Heart left ventricle (tissue), 16 donors: ENCODE data around the gene KRTAP1-4. TPM values are rescaled to one million over a fixed set of nuclear protein-coding genes. Genes with fewer than 3 reads are reported as not detected.

Experiments used
- ATAC-seq, 4 donors: fragments of 200-7000 bp; cut with Tn5 transposase; one replicate each; pipeline ENCODE4 v1.9.1; 2020 to 2022; ENCODE audit warnings: moderate library complexity in 4 of 4, mild to moderate bottlenecking in 3 of 4, moderate number of reproducible peaks in 1 of 4
- DNase-seq, 5 donors: peaks; one replicate each; pipeline ENCODE4 v3.0.0-alpha.2; 2020
- H3K27ac ChIP-seq, 12 donors: fragments of 200-600 bp; sonication (generic) in 4 of 12; one replicate each; pipeline versions ENCODE4 v1.5.0 to v1.8.0; 2016 to 2022; ENCODE audit warnings: mild to moderate bottlenecking in 2 of 12
- H3K27me3 ChIP-seq, 9 donors: fragments of 200-600 bp; sonication (generic) in 2 of 9; one replicate each; pipeline versions ENCODE4 v1.5.1 to v1.8.0; 2016 to 2022; ENCODE audit warnings: mild to moderate bottlenecking in 3 of 9
- H3K36me3 ChIP-seq, 9 donors: fragments of 200-600 bp; sonication (generic) in 2 of 9; one replicate each; pipeline versions ENCODE4 v1.5.0 to v1.8.0; 2018 to 2022; ENCODE audit warnings: mild to moderate bottlenecking in 2 of 9
- H3K4me1 ChIP-seq, 12 donors: fragments of 200-600 bp; sonication (generic) in 4 of 12; one replicate each; pipeline versions ENCODE4 v1.5.0 to v1.8.0; 2016 to 2022; ENCODE audit warnings: mild to moderate bottlenecking in 3 of 12
- H3K4me3 ChIP-seq, 12 donors: fragments of 200-600 bp; sonication (generic) in 4 of 12; one replicate each; pipeline versions ENCODE4 v1.5.0 to v1.8.0; 2017 to 2022; ENCODE audit warnings: mild to moderate bottlenecking in 9 of 12, moderate library complexity in 4 of 12
- H3K9me3 ChIP-seq, 12 donors: fragments of 200-600 bp; sonication (generic) in 4 of 12; one replicate each; pipeline versions ENCODE4 v1.5.0 to v1.8.0; 2016 to 2022; ENCODE audit warnings: mild to moderate bottlenecking in 1 of 12
- CTCF ChIP-seq, 12 donors: fragments of 200-600 bp; sonication (generic) in 4 of 12; IDR thresholded peaks; one replicate each; pipeline versions ENCODE4 v1.5.0 to v1.8.0; 2018 to 2022; ENCODE audit warnings: antibody characterized with exemption in 12 of 12, mild to moderate bottlenecking in 5 of 12
- POLR2A ChIP-seq, 2 donors: fragments of 450-650 bp; IDR thresholded peaks; one replicate each; pipeline ENCODE4 v1.6.1; 2017; ENCODE audit warnings: antibody characterized with exemption in 2 of 2, mild to moderate bottlenecking in 2 of 2, moderate library complexity in 2 of 2
- WGBS, 4 donors: extraction: QIAGEN DNeasy Blood & Tissue Kit in 2 of 4; methylation state at CpG; one replicate each; pipeline versions ENCODE4 v1.1.5 to v1.1.7; 2013 to 2018; 5-methylcytosine and 5-hydroxymethylcytosine counted together
- intact Hi-C, 10 donors: fragments of 100-400 bp; cut with DNase I; formaldehyde crosslinking; loops; one replicate each; pipeline versions ENCODE4 v1.11.1 to v1.14.2; 2022
- polyA plus RNA-seq, 2 donors: library from polyadenylated mRNA; stranded (reverse); fragments of 200-250 nt; gene quantifications; one replicate each; pipeline ENCODE4 v1.2.3, GENCODE V29; 2013
- total RNA-seq, 9 donors: library from RNA; depleted of rRNA in 2 of 9; stranded (reverse); fragments of >200 nt in 2 of 9; fragmentation: NEBNext Ultra II Directional in 3 of 9; extraction: Animal tissue kit (Norgen Biotek cat#: 25700) in 3 of 9; gene quantifications; one replicate each; pipeline versions ENCODE4 v1.1.0 to v1.2.4, GENCODE V29; 2016 to 2023
- donor health status: ischemic (EF 13 %, LVEDD 7.1; RV severe dilation, severe dysfunction).
- donor health status: healthy with polysubstance abuse.
- donor health status: DM: no; HTN: yes; CAD: no.
- donor health status: DM: no; HTN: no; CAD: no.
- donor health status: ischemic (EF 25% LVEDD 6.9; RV normal size, moderate dysfunction).
- donor health status: ischemic (EF 25% LVEDD 5.7; RV mildly dilated, moderate dysfunction).
- donor health status: healthy.
- donor health status: DM: yes; HTN: yes; CAD: no.
- donor health status: ischemic (EF 35%, LVEDD 5.7; RV mildly dilated, moderate dysfunction).
- donor health status: nonischemic (EF 11% LVEDD 7.7; RV severe dilation, severe dysfunction).
- donor health status: DM: yes; HTN: yes; CAD: no.
- donor health status: PGD.
- donor health status: ischemic (EF 29% LVEDD 5.4; RV normal size, mild dysfunction).
- donor health status: nonischemic (EF 23%, LVEDD 6.1; RV moderate dilation, normal function).

The KRTAP1-4 gene
- total and polyA plus RNA-seq, 11 donors: not detected

GRCh38 chr17:41009301-41009760 is 20.7 kb downstream of the KRTAP1-4 start:
- no peak for DNase-seq
- Histone ChIP-seq H3K27me3 (no peaks in the 10 kb centered on the region), H3K4me1 (peaks cover 0 to 9% (median 0%) of the 10 kb centered on the region in 12 donors), H3K9me3 (no peaks in the 10 kb centered on the region), H3K36me3 (no peaks in the 10 kb centered on the region), H3K27ac (no peak overlapping the region), H3K4me3 (no peak overlapping the region)
- 42 to 53% (median 48%) methylated on average over 4 of the region's 4 CpGs for WGBS, 4 donors
- TF ChIP-seq POLR2A (IDR thresholded peaks at IDR 0.05) (no peak), CTCF (IDR thresholded peaks at IDR 0.05) (no peak)
- no peak for ATAC-seq
- intact Hi-C loops: no loop called here

GRCh38 chr17:41008811-41009210 is 21.2 kb downstream of the KRTAP1-4 start, which contains the start of gene KRTAP3-1:
TSS of gene KRTAP3-1 (minus strand) at chr17:41009128. CDS start at chr17:41009074, 54 bp downstream.
- DNase-seq: no peak
- no peaks in the 10 kb centered on the region for H3K9me3 ChIP-seq
- TF ChIP-seq CTCF (IDR thresholded peaks at IDR 0.05) (no peak), POLR2A (IDR thresholded peaks at IDR 0.05) (no peak)
- no peak within 1 kb of the TSS for H3K27ac ChIP-seq
- intact Hi-C loops: no loop called here
- no peaks in the 10 kb centered on the region for H3K27me3 ChIP-seq
- no peak within 1 kb of the TSS for H3K4me3 ChIP-seq
- H3K36me3 ChIP-seq: no peaks in the 10 kb centered on the region
- peaks cover 0 to 6% (median 0%) of the 10 kb centered on the region in 12 donors for H3K4me1 ChIP-seq
- ATAC-seq: no peak
- 72 to 80% (median 79%) methylated on average over 8 of the region's 8 CpGs for WGBS, 4 donors

DNA sequence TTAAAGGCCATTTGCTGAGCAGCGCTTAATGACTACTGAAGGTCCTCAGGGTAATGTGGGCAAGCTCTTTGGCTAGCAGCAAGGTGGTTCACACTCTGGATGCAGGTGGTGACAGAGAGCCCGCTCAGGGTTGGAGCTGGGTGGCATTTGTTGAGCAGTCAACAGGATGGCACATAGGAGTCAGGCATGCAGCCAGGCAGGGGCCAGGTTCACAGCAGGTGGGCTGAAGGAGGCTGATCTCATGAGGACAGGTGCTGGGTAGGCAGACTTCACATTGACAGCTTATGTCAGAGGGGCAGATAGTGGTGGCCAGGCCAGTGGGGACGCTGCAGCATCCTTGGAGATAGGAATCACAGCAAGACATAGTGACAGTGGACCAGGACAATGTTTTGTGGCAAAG is 25.6 kb downstream of the KRTAP1-4 start:
- H3K4me3 ChIP-seq: no peak overlapping the region
- no peak overlapping the region for H3K27ac ChIP-seq
- 75 to 89% (median 84%) methylated on average over 3 of the region's 3 CpGs for WGBS, 4 donors
- no peaks in the 10 kb centered on the region for H3K4me1 ChIP-seq
- H3K36me3 ChIP-seq: no peaks in the 10 kb centered on the region
- DNase-seq (no peak), ATAC-seq (no peak)
- TF ChIP-seq POLR2A (IDR thresholded peaks at IDR 0.05): no peak
- no peak for TF ChIP-seq CTCF (IDR thresholded peaks at IDR 0.05)
- H3K27me3 ChIP-seq: peaks cover 0 to 10% (median 0%) of the 10 kb centered on the region in 9 donors
- no peaks in the 10 kb centered on the region for H3K9me3 ChIP-seq
- intact Hi-C loops: no loop called here

DNA sequence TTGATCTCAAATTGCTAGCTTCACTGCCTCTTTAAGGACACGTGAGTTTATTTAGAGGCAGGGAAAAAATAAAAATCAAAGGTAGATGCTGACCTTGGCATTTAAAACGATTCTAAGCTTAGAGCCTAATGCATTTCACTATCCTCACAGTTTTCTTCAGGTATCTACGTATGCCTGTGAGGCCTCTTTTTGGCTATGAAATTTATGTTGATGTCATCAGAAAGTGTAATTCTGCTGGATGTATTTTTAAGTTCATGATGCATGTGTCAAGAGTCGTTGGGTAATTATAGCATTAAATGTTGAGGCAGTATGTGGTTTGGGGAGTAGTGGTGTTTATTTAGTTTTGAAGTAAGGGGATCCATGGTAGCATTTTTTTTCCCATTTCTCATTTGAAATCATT is 26.1 kb downstream of the KRTAP1-4 start:
- DNase-seq: no peak
- H3K4me1 ChIP-seq: no peaks in the 10 kb centered on the region
- no peak for ATAC-seq
- intact Hi-C loops: no loop called here
- TF ChIP-seq POLR2A (IDR thresholded peaks at IDR 0.05) (no peak), CTCF (IDR thresholded peaks at IDR 0.05) (no peak)
- no peaks in the 10 kb centered on the region for H3K9me3 ChIP-seq
- no peaks in the 10 kb centered on the region for H3K36me3 ChIP-seq
- 62 to 70% (median 69%) methylated on average over 4 of the region's 4 CpGs for WGBS, 4 donors
- no peak overlapping the region for H3K4me3 ChIP-seq
- H3K27me3 ChIP-seq: peaks cover 0 to 10% (median 0%) of the 10 kb centered on the region in 9 donors
- H3K27ac ChIP-seq: no peak overlapping the region
